ENCODE results near the gene EML4. TPM values are rescaled to one million over a fixed set of nuclear protein-coding genes. Genes with fewer than 3 reads are reported as not detected.

EML4 gene
- total RNA-seq, 1 experiment from 2014 or later, result 31.2 TPM

- BruUV-seq (replicated peaks), result no TSS peak
- ChIA-PET POLR2A (interaction anchor here (1.4 to 1.5 kb wide), 2 partner anchors 9 to 12 kb away, joined by 4 to 5 read pairs; no protein-coding TSS in a partner anchor), CTCF (interaction anchor here (1.1 kb wide), 1 partner anchor 353 kb away, joined by 4 read pairs; no protein-coding TSS in a partner anchor)
- Mint-ChIP-seq H3K27me3 (ENCODE audit: insufficient read depth, unreplicated experiment) (no peaks in the 10 kb centered on the region), H3K4me1 (ENCODE audit: insufficient read depth, unreplicated experiment) (peaks cover 6% of the 10 kb centered on the region), H3K27ac (ENCODE audit: low read depth, unreplicated experiment) (no peak overlapping the region), H3K36me3 (ENCODE audit: insufficient read depth, unreplicated experiment) (no peaks in the 10 kb centered on the region), H3K9me3 (ENCODE audit: unreplicated experiment) (no peaks in the 10 kb centered on the region), H3K4me3 (ENCODE audit: unreplicated experiment) (no peak overlapping the region)
- TF ChIP-seq CTCF (IDR thresholded peaks at IDR 0.05; ENCODE audit: unreplicated experiment), result no peak
- no peak for DNase-seq (ENCODE audit: unreplicated experiment)
- intact Hi-C loops (cut with micrococcal nuclease), result no loop called here
Measured at GRCh38 chr2:42207826-42208225, 38.7 kb downstream of the EML4 start.

- H3K27me3 Mint-ChIP-seq (ENCODE audit: insufficient read depth, unreplicated experiment), result no peaks in the 10 kb centered on the region
- H3K36me3 Mint-ChIP-seq (ENCODE audit: insufficient read depth, unreplicated experiment), result no peaks in the 10 kb centered on the region
- H3K4me3 Mint-ChIP-seq (ENCODE audit: unreplicated experiment), result no peak overlapping the region
- ChIA-PET CTCF (interaction anchor here (0.6 kb wide), 1 partner anchor 430 kb away, joined by 3 read pairs; no protein-coding TSS in a partner anchor), POLR2A (interaction anchor here (1.2 kb wide), 1 partner anchor 14 kb away, joined by 3 read pairs; no protein-coding TSS in a partner anchor)
- no peak for DNase-seq (ENCODE audit: unreplicated experiment)
- no peak for TF ChIP-seq CTCF (IDR thresholded peaks at IDR 0.05; ENCODE audit: unreplicated experiment)
- peaks cover 6% of the 10 kb centered on the region for H3K4me1 Mint-ChIP-seq (ENCODE audit: insufficient read depth, unreplicated experiment)
- intact Hi-C loops (cut with micrococcal nuclease), result no loop called here
- no TSS peak for BruUV-seq (replicated peaks)
- H3K9me3 Mint-ChIP-seq (ENCODE audit: unreplicated experiment), result no peaks in the 10 kb centered on the region
- H3K27ac Mint-ChIP-seq (ENCODE audit: low read depth, unreplicated experiment), result no peak overlapping the region
Measured at GRCh38 chr2:42210203-42210602, 41.0 kb downstream of the EML4 start.

- no TSS peak for BruUV-seq (replicated peaks)
Measured at GRCh38 chr2:42211291-42211690, 42.1 kb downstream of the EML4 start.

GRCh38 chr2:42214669-42215068 is 45.5 kb downstream of the EML4 start:
- Mint-ChIP-seq H3K27me3 (ENCODE audit: insufficient read depth, unreplicated experiment) (no peaks in the 10 kb centered on the region), H3K27ac (ENCODE audit: low read depth, unreplicated experiment) (no peak overlapping the region), H3K4me1 (ENCODE audit: insufficient read depth, unreplicated experiment) (no peaks in the 10 kb centered on the region), H3K4me3 (ENCODE audit: unreplicated experiment) (no peak overlapping the region), H3K36me3 (ENCODE audit: insufficient read depth, unreplicated experiment) (no peaks in the 10 kb centered on the region), H3K9me3 (ENCODE audit: unreplicated experiment) (no peaks in the 10 kb centered on the region)
- no TSS peak for BruUV-seq (replicated peaks)
- DNase-seq (ENCODE audit: unreplicated experiment), result no peak
- ChIA-PET CTCF (interaction anchor here (0.9 to 1.1 kb wide), 3 partner anchors 24 to 449 kb away, joined by 3 to 6 read pairs (median 4); no protein-coding TSS in a partner anchor), POLR2A (interaction anchor here (1.3 kb wide), 1 partner anchor 19 kb away, joined by 3 read pairs; no protein-coding TSS in a partner anchor)
- no peak for TF ChIP-seq CTCF (IDR thresholded peaks at IDR 0.05; ENCODE audit: unreplicated experiment)
- intact Hi-C loops (cut with micrococcal nuclease), result no loop called here

More at GRCh38 chr2:42211291-42211690, 42.1 kb downstream of the EML4 start:
- Mint-ChIP-seq H3K27ac (ENCODE audit: low read depth, unreplicated experiment) (no peak overlapping the region), H3K27me3 (ENCODE audit: insufficient read depth, unreplicated experiment) (no peaks in the 10 kb centered on the region), H3K4me3 (ENCODE audit: unreplicated experiment) (no peak overlapping the region), H3K4me1 (ENCODE audit: insufficient read depth, unreplicated experiment) (no peaks in the 10 kb centered on the region), H3K36me3 (ENCODE audit: insufficient read depth, unreplicated experiment) (no peaks in the 10 kb centered on the region), H3K9me3 (ENCODE audit: unreplicated experiment) (no peaks in the 10 kb centered on the region)
- intact Hi-C loops (cut with micrococcal nuclease), result no loop called here
- TF ChIP-seq CTCF (IDR thresholded peaks at IDR 0.05; ENCODE audit: unreplicated experiment), result no peak
- ChIA-PET CTCF (interaction anchor here (0.8 kb wide), 1 partner anchor 9 kb away, joined by 3 read pairs; no protein-coding TSS in a partner anchor), POLR2A (no interaction called here)
- DNase-seq (ENCODE audit: unreplicated experiment), result no peak

Measured in MCF 10A (cell line).